ENCODE results near the gene TENM3. TPM values are rescaled to one million over a fixed set of nuclear protein-coding genes. Genes with fewer than 3 reads are reported as not detected.

Gene TENM3
- polyA plus RNA-seq, 1 of the 3 experiments (the other 2 are of a cell fraction) = 10.4 TPM

GRCh38 chr4:182600856-182601255 is 357.7 kb downstream of the TENM3 start:
- CTCF ChIA-PET = interaction anchor here (1.9 kb wide), 1 partner anchor 26 kb away, joined by 4 read pairs; no protein-coding TSS in a partner anchor
- TF ChIP-seq ELF1 (IDR thresholded peaks at IDR 0.05) = no peak
- TF ChIP-seq SMC3 (IDR thresholded peaks at IDR 0.05; ENCODE audit: low read depth, low read length) = no peak
- peak in 1 of 2 experiments; percentile 69; a peak in 2 of 4 replicates for TF ChIP-seq EP300 (IDR thresholded peaks at IDR 0.05; ENCODE audit: borderline replicate concordance in 1 of 2, low read depth in 1 of 2, low read length in 1 of 2)
- no peak for TF ChIP-seq USF1 (IDR thresholded peaks at IDR 0.05; ENCODE audit: borderline replicate concordance, low read depth)
- TF ChIP-seq IRF3 (IDR thresholded peaks at IDR 0.05; ENCODE audit: low read depth, low read length) = no peak
- TF ChIP-seq TEAD4 (IDR thresholded peaks at IDR 0.05; ENCODE audit: borderline replicate concordance, insufficient read depth) = no peak
- no peak for TF ChIP-seq NRF1 (IDR thresholded peaks at IDR 0.05; ENCODE audit: low read depth, low read length)
- TF ChIP-seq FOXJ3 (CRISPR knock-in tag; IDR thresholded peaks at IDR 0.05) = 0 out of 2 replicates have a peak, but pooled peaks have one; percentile 18
- TF ChIP-seq NFIC (IDR thresholded peaks at IDR 0.05; ENCODE audit: borderline replicate concordance) = no peak
- TF ChIP-seq FOSL2 (IDR thresholded peaks at IDR 0.05; ENCODE audit: borderline replicate concordance, low read depth) = no peak
- no peak for TF ChIP-seq CHD2 (IDR thresholded peaks at IDR 0.05; ENCODE audit: low read length, partially characterized antibody)
- no peak for TF ChIP-seq EZH2phosphoT487 (IDR thresholded peaks at IDR 0.05; ENCODE audit: borderline replicate concordance, low read depth)
- TF ChIP-seq JUND (IDR thresholded peaks at IDR 0.05) = no peak
- TF ChIP-seq RXRA (IDR thresholded peaks at IDR 0.05; ENCODE audit: borderline replicate concordance, low read depth) = no peak
- TF ChIP-seq REST (IDR thresholded peaks at IDR 0.05; ENCODE audit: low read depth, low read length) = no peak
- TF ChIP-seq GABPA (IDR thresholded peaks at IDR 0.05; ENCODE audit: low read depth) = no peak
- TF ChIP-seq MAX (IDR thresholded peaks at IDR 0.05; ENCODE audit: low read depth) = no peak
- TF ChIP-seq PBX3 (IDR thresholded peaks at IDR 0.05) = no peak
- TF ChIP-seq RCOR1 (IDR thresholded peaks at IDR 0.05; ENCODE audit: low read length) = peak; percentile 43; the same call in 1 of the 2 replicates
- TF ChIP-seq TAF1 (IDR thresholded peaks at IDR 0.05; ENCODE audit: borderline replicate concordance, low read depth, low read length) = no peak
- 0 out of 2 replicates have a peak, but pooled peaks have one; percentile 7 for TF ChIP-seq GATA2 (CRISPR knock-in tag; IDR thresholded peaks at IDR 0.05)
- TF ChIP-seq FOXM1 (IDR thresholded peaks at IDR 0.05; ENCODE audit: low read depth) = no peak
- peak; percentile 40 for TF ChIP-seq RAD21 (IDR thresholded peaks at IDR 0.05; ENCODE audit: low read length)
- TF ChIP-seq ZBTB33 (IDR thresholded peaks at IDR 0.05; ENCODE audit: borderline replicate concordance, low read depth) = no peak
- no peak for TF ChIP-seq RFX5 (IDR thresholded peaks at IDR 0.05; ENCODE audit: low read length)
- no peak for TF ChIP-seq POLR2AphosphoS5 (IDR thresholded peaks at IDR 0.05; ENCODE audit: low read depth, low read length)

More at GRCh38 chr4:182600856-182601255, 357.7 kb downstream of the TENM3 start:
- Histone ChIP-seq H3K9me2 (no peaks in the 10 kb centered on the region), H3K9me3 (no peaks in the 10 kb centered on the region), H3F3A (replicated peaks; ENCODE audit: insufficient read depth) (peaks cover 14% of the 10 kb centered on the region), H4K20me1 (ENCODE audit: insufficient read depth) (no peaks in the 10 kb centered on the region), H3K9ac (no peak overlapping the region), H3K27me3 (ENCODE audit: insufficient read depth) (no peaks in the 10 kb centered on the region), H3K4me1 (ENCODE audit: control insufficient read depth in 1 of 2, insufficient read depth in 2 of 2, low read depth in 1 of 2, low read length in 1 of 2) (peaks cover 0 to 13% of the 10 kb centered on the region in 2 experiments; a peak in 3 of 4 replicates), H3K27ac (ENCODE audit: low read depth in 2 of 2, low read length in 1 of 2) (peak overlapping the region in 1 of 2 experiments; percentile 98; a peak in 2 of 4 replicates), H3K79me2 (ENCODE audit: insufficient read depth) (no peaks in the 10 kb centered on the region), H3K4me2 (no peak overlapping the region), H2AFZ (ENCODE audit: low read depth) (no peak overlapping the region), H3K36me3 (replicated peaks in 1 of 2; ENCODE audit: control insufficient read depth in 1 of 2, insufficient read depth in 2 of 2, low read length in 1 of 2) (peaks cover 0 to 5% of the 10 kb centered on the region in 2 experiments), H3K4me3 (ENCODE audit: low read depth in 2 of 2, low read length in 1 of 2) (peak overlapping the region in 1 of 2 experiments; percentile 22; a peak in 1 of 4 replicates)
- DNase-seq = peak; percentile 74
- POLR2A ChIA-PET = interaction anchor here (0.9 to 1.2 kb wide), 3 partner anchors 19 to 125 kb away, joined by 3 to 4 read pairs (median 3); no protein-coding TSS in a partner anchor
- 63% methylated on average over 8 of the region's 8 CpGs for WGBS (ENCODE audit: low lambda C conversion rate)
